ENCODE measurements around the gene PSMD14.
A peak's percentile ranks its signal among the peaks of the same experiment; 100 is the strongest.

PSMD14 gene

GRCh38 chr2:161303535-161304050 is 4.6 kb upstream of the PSMD14 start:
- no peak overlapping the region for H3K27ac ChIP-seq (ENCODE audit: low read length)
- no peaks in the 10 kb centered on the region for H3K9me3 ChIP-seq (ENCODE audit: control insufficient read depth, insufficient read depth, low read length)
- WGBS (ENCODE audit: insufficient coverage, insufficient read length): no CpG with 5 or more reads among the region's 1 CpG
- no peaks in the 10 kb centered on the region for H3K4me1 ChIP-seq (ENCODE audit: control insufficient read depth, insufficient read depth, low read length)
- no peaks in the 10 kb centered on the region for H3K36me3 ChIP-seq (ENCODE audit: control insufficient read depth, insufficient read depth, low read length)
- no peak for DNase-seq (ENCODE audit: low read depth, low spot score)
- no peaks in the 10 kb centered on the region for H3K27me3 ChIP-seq (ENCODE audit: control insufficient read depth, insufficient read depth, low read length)
- no peak overlapping the region for H3K4me3 ChIP-seq (ENCODE audit: low read length)

- Histone ChIP-seq H3K9me3 (ENCODE audit: control insufficient read depth, insufficient read depth, low read length) (no peaks in the 10 kb centered on the region), H3K4me1 (ENCODE audit: control insufficient read depth, insufficient read depth, low read length) (no peaks in the 10 kb centered on the region), H3K4me3 (ENCODE audit: low read length) (no peak overlapping the region), H3K27ac (ENCODE audit: low read length) (no peak overlapping the region), H3K27me3 (ENCODE audit: control insufficient read depth, insufficient read depth, low read length) (no peaks in the 10 kb centered on the region), H3K36me3 (ENCODE audit: control insufficient read depth, insufficient read depth, low read length) (no peaks in the 10 kb centered on the region)
- no CpG with 5 or more reads among the region's 6 CpGs for WGBS (ENCODE audit: insufficient coverage, insufficient read length)
- no peak for DNase-seq (ENCODE audit: low read depth, low spot score)
These were observed 1.3 kb upstream of the PSMD14 start for GRCh38 chr2:161306919-161307318.

- Histone ChIP-seq H3K27me3 (ENCODE audit: control insufficient read depth, insufficient read depth, low read length) (no peaks in the 10 kb centered on the region), H3K4me3 (ENCODE audit: low read length) (peak overlapping the region; percentile 65; the same call in 1 of the 2 replicates), H3K4me1 (ENCODE audit: control insufficient read depth, insufficient read depth, low read length) (no peaks in the 10 kb centered on the region), H3K36me3 (ENCODE audit: control insufficient read depth, insufficient read depth, low read length) (no peaks in the 10 kb centered on the region), H3K9me3 (ENCODE audit: control insufficient read depth, insufficient read depth, low read length) (no peaks in the 10 kb centered on the region), H3K27ac (ENCODE audit: low read length) (no peak overlapping the region)
- no peak for DNase-seq (ENCODE audit: low read depth, low spot score)
- WGBS (ENCODE audit: insufficient coverage, insufficient read length): no CpG with 5 or more reads among the region's 6 CpGs
These were observed 549 bp upstream of the PSMD14 start for GRCh38 chr2:161307676-161308075.

- WGBS (ENCODE audit: insufficient coverage, insufficient read length): no CpG with 5 or more reads among the region's 3 CpGs
- no peaks in the 10 kb centered on the region for H3K4me1 ChIP-seq (ENCODE audit: control insufficient read depth, insufficient read depth, low read length)
- H3K36me3 ChIP-seq (ENCODE audit: control insufficient read depth, insufficient read depth, low read length): no peaks in the 10 kb centered on the region
- no peak overlapping the region for H3K4me3 ChIP-seq (ENCODE audit: low read length)
- no peaks in the 10 kb centered on the region for H3K9me3 ChIP-seq (ENCODE audit: control insufficient read depth, insufficient read depth, low read length)
- DNase-seq (ENCODE audit: low read depth, low spot score): no peak
- H3K27ac ChIP-seq (ENCODE audit: low read length): no peak overlapping the region
- H3K27me3 ChIP-seq (ENCODE audit: control insufficient read depth, insufficient read depth, low read length): no peaks in the 10 kb centered on the region
These were observed 4.8 kb downstream of the PSMD14 start for GRCh38 chr2:161312996-161313395.

GRCh38 chr2:161315380-161315779 is 7.2 kb downstream of the PSMD14 start:
- no peaks in the 10 kb centered on the region for H3K27me3 ChIP-seq (ENCODE audit: control insufficient read depth, insufficient read depth, low read length)
- H3K27ac ChIP-seq (ENCODE audit: low read length): no peak overlapping the region
- no peak for DNase-seq (ENCODE audit: low read depth, low spot score)
- no peak overlapping the region for H3K4me3 ChIP-seq (ENCODE audit: low read length)
- no peaks in the 10 kb centered on the region for H3K4me1 ChIP-seq (ENCODE audit: control insufficient read depth, insufficient read depth, low read length)
- H3K9me3 ChIP-seq (ENCODE audit: control insufficient read depth, insufficient read depth, low read length): no peaks in the 10 kb centered on the region
- no peaks in the 10 kb centered on the region for H3K36me3 ChIP-seq (ENCODE audit: control insufficient read depth, insufficient read depth, low read length)

GRCh38 chr2:161316701-161317100 is 8.5 kb downstream of the PSMD14 start:
- H3K36me3 ChIP-seq (ENCODE audit: control insufficient read depth, insufficient read depth, low read length): no peaks in the 10 kb centered on the region
- no peak overlapping the region for H3K4me3 ChIP-seq (ENCODE audit: low read length)
- no peaks in the 10 kb centered on the region for H3K9me3 ChIP-seq (ENCODE audit: control insufficient read depth, insufficient read depth, low read length)
- no peak overlapping the region for H3K27ac ChIP-seq (ENCODE audit: low read length)
- DNase-seq (ENCODE audit: low read depth, low spot score): no peak
- H3K4me1 ChIP-seq (ENCODE audit: control insufficient read depth, insufficient read depth, low read length): no peaks in the 10 kb centered on the region; the same call in 1 of the 2 replicates
- no peaks in the 10 kb centered on the region for H3K27me3 ChIP-seq (ENCODE audit: control insufficient read depth, insufficient read depth, low read length)

- H3K27me3 ChIP-seq (ENCODE audit: control insufficient read depth, insufficient read depth, low read length): no peaks in the 10 kb centered on the region
- no peak overlapping the region for H3K4me3 ChIP-seq (ENCODE audit: low read length)
- no peaks in the 10 kb centered on the region for H3K36me3 ChIP-seq (ENCODE audit: control insufficient read depth, insufficient read depth, low read length)
- H3K4me1 ChIP-seq (ENCODE audit: control insufficient read depth, insufficient read depth, low read length): no peaks in the 10 kb centered on the region; the same call in 1 of the 2 replicates
- H3K27ac ChIP-seq (ENCODE audit: low read length): no peak overlapping the region
- no peak for DNase-seq (ENCODE audit: low read depth, low spot score)
- WGBS (ENCODE audit: insufficient coverage, insufficient read length): no CpG with 5 or more reads among the region's 6 CpGs
- no peaks in the 10 kb centered on the region for H3K9me3 ChIP-seq (ENCODE audit: control insufficient read depth, insufficient read depth, low read length)
These were observed 13.9 kb downstream of the PSMD14 start for GRCh38 chr2:161321944-161322648.

GRCh38 chr2:161324876-161325275 is 16.7 kb downstream of the PSMD14 start:
- no peaks in the 10 kb centered on the region; the same call in 1 of the 2 replicates for H3K4me1 ChIP-seq (ENCODE audit: control insufficient read depth, insufficient read depth, low read length)
- H3K4me3 ChIP-seq (ENCODE audit: low read length): no peak overlapping the region
- H3K27ac ChIP-seq (ENCODE audit: low read length): no peak overlapping the region
- H3K36me3 ChIP-seq (ENCODE audit: control insufficient read depth, insufficient read depth, low read length): no peaks in the 10 kb centered on the region
- H3K27me3 ChIP-seq (ENCODE audit: control insufficient read depth, insufficient read depth, low read length): no peaks in the 10 kb centered on the region
- no peaks in the 10 kb centered on the region for H3K9me3 ChIP-seq (ENCODE audit: control insufficient read depth, insufficient read depth, low read length)
- DNase-seq (ENCODE audit: low read depth, low spot score): no peak

- no peak for DNase-seq (ENCODE audit: low read depth, low spot score)
- H3K4me1 ChIP-seq (ENCODE audit: control insufficient read depth, insufficient read depth, low read length): no peaks in the 10 kb centered on the region
- H3K9me3 ChIP-seq (ENCODE audit: control insufficient read depth, insufficient read depth, low read length): no peaks in the 10 kb centered on the region
- no peaks in the 10 kb centered on the region for H3K36me3 ChIP-seq (ENCODE audit: control insufficient read depth, insufficient read depth, low read length)
- H3K27me3 ChIP-seq (ENCODE audit: control insufficient read depth, insufficient read depth, low read length): no peaks in the 10 kb centered on the region
- WGBS (ENCODE audit: insufficient coverage, insufficient read length): no CpG with 5 or more reads among the region's 1 CpG
- H3K27ac ChIP-seq (ENCODE audit: low read length): no peak overlapping the region
- no peak overlapping the region for H3K4me3 ChIP-seq (ENCODE audit: low read length)
These were observed 19.4 kb downstream of the PSMD14 start for GRCh38 chr2:161327582-161327981.

GRCh38 chr2:161332371-161332967 is 24.2 kb downstream of the PSMD14 start:
- no peak overlapping the region for H3K4me3 ChIP-seq (ENCODE audit: low read length)
- H3K27ac ChIP-seq (ENCODE audit: low read length): no peak overlapping the region
- no peaks in the 10 kb centered on the region for H3K36me3 ChIP-seq (ENCODE audit: control insufficient read depth, insufficient read depth, low read length)
- H3K4me1 ChIP-seq (ENCODE audit: control insufficient read depth, insufficient read depth, low read length): no peaks in the 10 kb centered on the region
- no peaks in the 10 kb centered on the region for H3K27me3 ChIP-seq (ENCODE audit: control insufficient read depth, insufficient read depth, low read length)
- H3K9me3 ChIP-seq (ENCODE audit: control insufficient read depth, insufficient read depth, low read length): no peaks in the 10 kb centered on the region
- DNase-seq (ENCODE audit: low read depth, low spot score): no peak

GRCh38 chr2:161335626-161336025 is 27.4 kb downstream of the PSMD14 start:
- no peaks in the 10 kb centered on the region for H3K4me1 ChIP-seq (ENCODE audit: control insufficient read depth, insufficient read depth, low read length)
- H3K9me3 ChIP-seq (ENCODE audit: control insufficient read depth, insufficient read depth, low read length): no peaks in the 10 kb centered on the region
- DNase-seq (ENCODE audit: low read depth, low spot score): no peak
- H3K36me3 ChIP-seq (ENCODE audit: control insufficient read depth, insufficient read depth, low read length): no peaks in the 10 kb centered on the region
- WGBS (ENCODE audit: insufficient coverage, insufficient read length): no CpG with 5 or more reads among the region's 2 CpGs
- H3K27ac ChIP-seq (ENCODE audit: low read length): no peak overlapping the region
- H3K27me3 ChIP-seq (ENCODE audit: control insufficient read depth, insufficient read depth, low read length): no peaks in the 10 kb centered on the region
- no peak overlapping the region for H3K4me3 ChIP-seq (ENCODE audit: low read length)

Measured in iPS DF 6.9 (cell line).